Endothelial cell of umbilical vein (primary cell): ENCODE data around the gene TBC1D9B.

ENCODE experiments used
- EZH2 ChIP-seq: IDR thresholded peaks from 2 replicates; pipeline ENCODE4 v1.6.1; 2012; ENCODE audit warnings: borderline replicate concordance, low read depth, mild to moderate bottlenecking, moderate library complexity, low read length, inconsistent platforms; ENCODE audit not compliant: severe bottlenecking
- GATA2 ChIP-seq: IDR thresholded peaks from 2 replicates; pipeline ENCODE4 v1.7.0; 2011; ENCODE audit warnings: low read depth, mild to moderate bottlenecking, moderate library complexity, mixed read lengths, low read length; ENCODE audit not compliant: insufficient read length, insufficient read depth
- JUN ChIP-seq: IDR thresholded peaks from 2 replicates; pipeline ENCODE4 v1.6.1; 2011; ENCODE audit warnings: borderline replicate concordance, low read depth; ENCODE audit not compliant: insufficient read length, insufficient read depth
- MYC ChIP-seq: IDR thresholded peaks from one replicate; pipeline ENCODE4 v1.6.1; 2011; ENCODE audit warnings: mild to moderate bottlenecking, low read depth, low read length
- POLR2A ChIP-seq: IDR thresholded peaks from 2 replicates; pipeline ENCODE4 v1.6.1; 2012; ENCODE audit warnings: low read depth, mild to moderate bottlenecking, control low read depth, low read length
- POLR2AphosphoS5 ChIP-seq: IDR thresholded peaks from 2 replicates; pipeline ENCODE4 v1.6.1; 2012; ENCODE audit warnings: low read depth, mild to moderate bottlenecking, control low read depth, low read length, moderate library complexity; ENCODE audit not compliant: insufficient read depth
- TF ChIP-seq, protein P1 (sequence below), 2 donors: IDR thresholded peaks; 1 replicate in 1 of 2; 2 replicates in 1 of 2; pipeline ENCODE4 v1.5.1; 2011; ENCODE audit warnings: low read length in 2 of 2, mild to moderate bottlenecking in 2 of 2, moderate library complexity in 2 of 2, control low read depth in 1 of 2, inconsistent platforms in 1 of 2, low read depth in 1 of 2; ENCODE audit not compliant: insufficient read depth in 1 of 2; ENCODE audit errors: extremely low read depth in 1 of 2

DNA sequence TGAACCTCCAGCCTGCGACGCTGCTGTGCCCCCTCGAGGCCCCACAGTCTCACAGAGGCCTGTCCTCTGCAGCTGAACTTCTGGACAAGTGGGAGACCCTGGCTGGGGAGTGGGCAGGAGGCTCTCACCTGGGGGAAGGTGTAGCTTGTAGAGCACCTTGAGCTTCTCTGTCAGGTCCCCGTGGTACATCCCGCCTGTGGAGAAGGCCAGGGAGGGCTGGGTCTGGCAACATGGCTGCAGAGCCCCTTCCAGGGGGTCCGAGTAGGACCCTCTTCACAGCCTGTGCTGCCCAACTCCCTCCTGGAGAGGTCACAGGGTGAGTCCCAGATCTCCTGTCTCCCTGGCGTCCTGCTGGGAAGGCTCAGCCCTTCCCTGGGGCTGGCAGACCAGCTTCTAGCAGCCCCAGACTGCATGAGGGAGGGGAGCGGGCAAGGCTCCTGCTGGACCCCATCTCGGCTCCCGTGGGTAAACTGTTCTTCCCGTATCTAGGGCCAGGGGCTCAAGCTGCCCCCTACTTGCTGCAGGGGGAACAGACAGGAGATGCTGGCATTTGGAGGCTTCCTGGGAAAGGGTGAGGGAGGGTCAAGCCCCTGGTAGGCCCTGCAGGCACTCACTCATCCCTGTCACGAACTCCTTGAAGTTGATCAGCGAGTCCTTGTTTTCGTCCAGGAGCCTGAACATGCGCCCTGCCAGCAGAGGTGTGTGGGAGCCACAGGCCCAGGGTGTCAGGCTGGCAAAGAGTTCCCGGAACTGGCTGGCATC, 37.9 kb downstream of the TBC1D9B start:
- TF ChIP-seq POLR2A, result no peak
- no peak for TF ChIP-seq EZH2
- no peak for TF ChIP-seq GATA2
- TF ChIP-seq POLR2AphosphoS5, result no peak
- TF ChIP-seq, protein P1, sequence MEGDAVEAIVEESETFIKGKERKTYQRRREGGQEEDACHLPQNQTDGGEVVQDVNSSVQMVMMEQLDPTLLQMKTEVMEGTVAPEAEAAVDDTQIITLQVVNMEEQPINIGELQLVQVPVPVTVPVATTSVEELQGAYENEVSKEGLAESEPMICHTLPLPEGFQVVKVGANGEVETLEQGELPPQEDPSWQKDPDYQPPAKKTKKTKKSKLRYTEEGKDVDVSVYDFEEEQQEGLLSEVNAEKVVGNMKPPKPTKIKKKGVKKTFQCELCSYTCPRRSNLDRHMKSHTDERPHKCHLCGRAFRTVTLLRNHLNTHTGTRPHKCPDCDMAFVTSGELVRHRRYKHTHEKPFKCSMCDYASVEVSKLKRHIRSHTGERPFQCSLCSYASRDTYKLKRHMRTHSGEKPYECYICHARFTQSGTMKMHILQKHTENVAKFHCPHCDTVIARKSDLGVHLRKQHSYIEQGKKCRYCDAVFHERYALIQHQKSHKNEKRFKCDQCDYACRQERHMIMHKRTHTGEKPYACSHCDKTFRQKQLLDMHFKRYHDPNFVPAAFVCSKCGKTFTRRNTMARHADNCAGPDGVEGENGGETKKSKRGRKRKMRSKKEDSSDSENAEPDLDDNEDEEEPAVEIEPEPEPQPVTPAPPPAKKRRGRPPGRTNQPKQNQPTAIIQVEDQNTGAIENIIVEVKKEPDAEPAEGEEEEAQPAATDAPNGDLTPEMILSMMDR (IDR thresholded peaks at IDR 0.05; ENCODE audit: extremely low read depth in 1 of 2, insufficient read depth in 1 of 2, low read depth in 1 of 2, low read length in 2 of 2), result no peak
- TF ChIP-seq JUN, result no peak
- TF ChIP-seq MYC, result no peak
